Measurements from ENCODE around the gene ZNF92. TPM values are rescaled to one million over a fixed set of nuclear protein-coding genes. Genes with fewer than 3 reads are reported as not detected.

The ZNF92 gene
- total RNA-seq, 2 donors from 2014 or later, result 7.3 to 8.7 TPM

DNA sequence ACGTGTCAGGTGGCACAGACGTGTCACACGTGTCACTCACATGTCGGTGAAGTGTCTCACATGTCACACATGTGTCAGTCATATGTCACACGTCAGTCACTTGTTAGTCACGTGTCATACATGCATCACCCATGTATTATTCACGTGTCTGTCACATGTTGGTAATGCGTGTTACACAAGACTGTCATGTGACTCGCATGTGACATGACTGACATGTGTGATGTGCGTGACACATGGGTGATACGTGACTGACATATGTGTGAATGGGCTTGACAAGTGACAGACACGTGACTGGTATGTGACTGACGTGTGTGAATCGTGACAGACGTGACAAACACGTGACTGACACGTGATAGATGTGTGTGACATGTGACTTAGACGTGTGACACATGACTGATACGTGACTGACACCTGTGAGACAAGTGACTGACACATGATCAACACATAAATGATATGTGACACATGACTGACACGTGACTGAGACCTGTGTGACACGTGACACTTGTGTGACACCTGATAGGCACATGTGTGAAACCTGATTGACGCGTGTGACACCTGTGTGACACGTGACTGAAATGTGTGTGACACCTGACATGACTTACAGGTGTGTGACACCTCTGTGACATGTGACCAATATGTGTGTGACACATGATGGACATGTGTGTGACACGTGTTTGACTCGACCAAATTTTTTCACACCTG, 56.1 kb downstream of the ZNF92 start:
- intact Hi-C loops (cut with DNase I), result no loop called here
- TF ChIP-seq, protein P1, sequence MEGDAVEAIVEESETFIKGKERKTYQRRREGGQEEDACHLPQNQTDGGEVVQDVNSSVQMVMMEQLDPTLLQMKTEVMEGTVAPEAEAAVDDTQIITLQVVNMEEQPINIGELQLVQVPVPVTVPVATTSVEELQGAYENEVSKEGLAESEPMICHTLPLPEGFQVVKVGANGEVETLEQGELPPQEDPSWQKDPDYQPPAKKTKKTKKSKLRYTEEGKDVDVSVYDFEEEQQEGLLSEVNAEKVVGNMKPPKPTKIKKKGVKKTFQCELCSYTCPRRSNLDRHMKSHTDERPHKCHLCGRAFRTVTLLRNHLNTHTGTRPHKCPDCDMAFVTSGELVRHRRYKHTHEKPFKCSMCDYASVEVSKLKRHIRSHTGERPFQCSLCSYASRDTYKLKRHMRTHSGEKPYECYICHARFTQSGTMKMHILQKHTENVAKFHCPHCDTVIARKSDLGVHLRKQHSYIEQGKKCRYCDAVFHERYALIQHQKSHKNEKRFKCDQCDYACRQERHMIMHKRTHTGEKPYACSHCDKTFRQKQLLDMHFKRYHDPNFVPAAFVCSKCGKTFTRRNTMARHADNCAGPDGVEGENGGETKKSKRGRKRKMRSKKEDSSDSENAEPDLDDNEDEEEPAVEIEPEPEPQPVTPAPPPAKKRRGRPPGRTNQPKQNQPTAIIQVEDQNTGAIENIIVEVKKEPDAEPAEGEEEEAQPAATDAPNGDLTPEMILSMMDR (IDR thresholded peaks at IDR 0.05), result no peak
- no peak for TF ChIP-seq POLR2A (IDR thresholded peaks at IDR 0.05)
- no peak for DNase-seq (ENCODE audit: low spot score)

DNA sequence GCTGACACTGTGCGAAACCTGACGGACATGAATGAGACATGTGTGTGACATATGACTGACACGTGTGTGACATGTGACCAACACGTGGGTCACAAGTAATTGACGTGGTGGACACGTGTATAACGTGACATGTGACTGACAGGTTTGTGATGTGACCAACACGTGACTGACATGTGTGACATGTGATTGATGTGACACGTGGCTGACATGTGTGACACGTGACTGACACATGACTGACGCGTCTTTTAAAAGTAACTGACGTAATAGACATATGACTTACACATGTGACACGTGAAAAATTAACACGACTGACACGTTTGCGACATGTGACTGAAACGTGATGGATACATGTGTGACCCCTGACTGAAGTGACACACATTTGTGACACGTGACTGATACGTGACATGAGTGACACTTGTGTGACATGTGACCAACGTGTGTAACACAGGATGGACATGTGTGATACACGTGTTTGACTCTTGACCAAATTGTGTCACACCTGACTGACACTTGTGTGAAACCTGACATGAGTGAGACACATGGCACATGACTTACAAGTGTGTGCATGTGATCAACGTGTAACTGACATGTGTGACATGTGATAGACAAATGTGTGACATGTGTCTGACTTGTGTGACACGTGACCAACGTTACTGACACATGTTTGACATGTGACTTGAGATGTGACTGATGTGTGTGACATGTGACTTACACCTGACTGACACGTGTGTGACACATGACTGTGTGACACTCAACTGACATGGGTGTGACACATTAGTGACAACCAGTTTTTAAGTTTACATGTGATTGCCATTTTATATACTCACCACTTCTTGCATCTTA, 56.9 kb downstream of the ZNF92 start:
- Histone ChIP-seq H3K27ac (no peak overlapping the region), H3K4me3 (no peak overlapping the region), H3K9me3 (no peaks in the 10 kb centered on the region), H3K36me3 (no peaks in the 10 kb centered on the region), H3K4me1 (replicated peaks) (no peaks in the 10 kb centered on the region), H3K27me3 (replicated peaks; ENCODE audit: insufficient read depth) (no peaks in the 10 kb centered on the region)
- intact Hi-C loops (cut with DNase I), result no loop called here
- no peak for DNase-seq (ENCODE audit: low spot score)
- 87% methylated on average over 26 of the region's 26 CpGs for WGBS
- TF ChIP-seq POLR2A (IDR thresholded peaks at IDR 0.05) (no peak), POLR2AphosphoS5 (IDR thresholded peaks at IDR 0.05) (no peak)
- TF ChIP-seq, protein P1 (IDR thresholded peaks at IDR 0.05), result no peak

More for the DNA sequence above, 56.1 kb downstream of the ZNF92 start:
- Histone ChIP-seq H3K4me3 (no peak overlapping the region), H3K27me3 (replicated peaks; ENCODE audit: insufficient read depth) (no peaks in the 10 kb centered on the region), H3K36me3 (no peaks in the 10 kb centered on the region), H3K4me1 (replicated peaks) (no peaks in the 10 kb centered on the region), H3K9me3 (no peaks in the 10 kb centered on the region), H3K27ac (no peak overlapping the region)
- 83% methylated on average over 26 of the region's 26 CpGs for WGBS

DNA sequence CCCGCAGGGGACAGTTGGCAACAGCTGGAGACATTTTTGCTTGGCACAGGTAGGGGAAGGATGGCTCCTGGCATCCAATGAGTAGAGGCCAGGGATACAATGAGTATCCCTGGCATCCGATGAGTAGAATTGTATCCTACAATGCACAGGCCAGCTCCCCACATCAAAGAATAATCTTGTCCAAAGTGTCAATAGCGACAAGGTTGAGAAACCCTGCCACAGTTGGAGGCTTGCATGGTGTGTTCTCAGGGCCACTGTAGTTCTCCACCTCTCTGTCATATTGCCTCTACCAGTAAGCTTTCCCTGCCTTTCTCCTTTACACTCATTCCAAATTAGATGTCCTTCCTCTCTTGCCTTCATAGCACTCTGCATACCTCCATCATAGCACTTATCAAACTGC, 60.7 kb downstream of the ZNF92 start:
- no peak for TF ChIP-seq POLR2AphosphoS5 (IDR thresholded peaks at IDR 0.05)
- TF ChIP-seq POLR2A (IDR thresholded peaks at IDR 0.05), result no peak
- TF ChIP-seq, protein P1 (IDR thresholded peaks at IDR 0.05), result no peak

DNA sequence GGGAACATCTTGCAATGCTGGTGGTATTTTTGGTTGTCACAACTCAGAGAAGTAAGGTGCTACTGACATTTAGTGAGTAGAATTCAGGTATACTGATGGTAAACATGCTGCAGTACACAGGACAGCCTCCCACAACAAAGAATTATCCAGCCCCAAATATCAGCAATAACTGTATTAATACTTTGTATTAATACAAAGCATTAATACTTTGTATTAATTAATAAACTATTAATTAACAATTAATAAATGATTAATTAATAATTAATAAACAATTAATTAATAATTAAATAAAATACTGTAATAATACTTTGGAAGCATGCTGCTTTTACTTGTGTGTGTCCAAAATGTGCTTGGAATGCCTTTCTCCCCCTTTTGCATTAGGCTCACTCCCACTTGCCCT, 62.5 kb downstream of the ZNF92 start:
- H3K27ac ChIP-seq, result no peak overlapping the region
- intact Hi-C loops (cut with DNase I), result no loop called here
- TF ChIP-seq, protein P1 (IDR thresholded peaks at IDR 0.05), result no peak
- TF ChIP-seq POLR2A (IDR thresholded peaks at IDR 0.05), result no peak
- no peak for TF ChIP-seq POLR2AphosphoS5 (IDR thresholded peaks at IDR 0.05)
- no peak for DNase-seq (ENCODE audit: low spot score)
- H3K27me3 ChIP-seq (replicated peaks; ENCODE audit: insufficient read depth), result no peaks in the 10 kb centered on the region
- H3K9me3 ChIP-seq, result no peaks in the 10 kb centered on the region
- H3K36me3 ChIP-seq, result no peaks in the 10 kb centered on the region
- H3K4me1 ChIP-seq (replicated peaks), result no peaks in the 10 kb centered on the region
- H3K4me3 ChIP-seq, result no peak overlapping the region

More for the DNA sequence above, 60.7 kb downstream of the ZNF92 start:
- WGBS, result 83% methylated on average over 3 of the region's 3 CpGs
- Histone ChIP-seq H3K36me3 (no peaks in the 10 kb centered on the region), H3K27ac (no peak overlapping the region), H3K4me1 (replicated peaks) (no peaks in the 10 kb centered on the region), H3K9me3 (no peaks in the 10 kb centered on the region), H3K27me3 (replicated peaks; ENCODE audit: insufficient read depth) (no peaks in the 10 kb centered on the region), H3K4me3 (no peak overlapping the region)
- no peak for DNase-seq (ENCODE audit: low spot score)
- intact Hi-C loops (cut with DNase I), result no loop called here
